ENCODE results near the gene TSHZ2. TPM values are rescaled to one million over a fixed set of nuclear protein-coding genes. Genes with fewer than 3 reads are reported as not detected.

The TSHZ2 gene
- total RNA-seq, 1 experiment from 2014 or later = 0.07 TPM

GRCh38 chr20:53287357-53288042 is 315.3 kb downstream of the TSHZ2 start (continued):
- TF ChIP-seq YY1 (IDR thresholded peaks at IDR 0.05; ENCODE audit: extremely low read depth, insufficient replicate concordance, low read depth, low read length) = no peak

GRCh38 chr20:53291548-53291947 is 319.4 kb downstream of the TSHZ2 start:
- no peak overlapping the region for H3K9ac ChIP-seq (ENCODE audit: low read length)
- H3K4me1 ChIP-seq (ENCODE audit: control insufficient read depth in 1 of 2, insufficient read depth in 2 of 2, low read length in 2 of 2) = no peaks in the 10 kb centered on the region
- no peaks in the 10 kb centered on the region for H3K9me3 ChIP-seq (ENCODE audit: control insufficient read depth in 1 of 2, insufficient read depth in 1 of 2, low read depth in 1 of 2, low read length in 2 of 2)
- intact Hi-C loops (cut with micrococcal nuclease) = no loop called here
- CTCF ChIA-PET = interaction anchor here (1.2 kb wide), 1 partner anchor 12 kb away, joined by 3 read pairs; no protein-coding TSS in a partner anchor
- H2AFZ ChIP-seq (ENCODE audit: low read depth, low read length, poor library complexity, severe bottlenecking) = no peak overlapping the region
- TF ChIP-seq RAD21 (IDR thresholded peaks at IDR 0.05; ENCODE audit: low read depth) (peak; percentile 22; the same call in 1 of the 2 replicates), CTCF (IDR thresholded peaks at IDR 0.05 in 2 of 3, conservative IDR thresholded peaks at IDR 0.05 in 1 of 3; ENCODE audit: borderline replicate concordance in 1 of 3, insufficient read depth in 1 of 3, low read depth in 2 of 3, low read length in 2 of 3) (peak in 2 of 3 experiments; percentile 66 to 71; a peak in 4 of 6 replicates), EZH2 (IDR thresholded peaks at IDR 0.05) (no peak), FOSL1 (IDR thresholded peaks at IDR 0.05; ENCODE audit: low read depth) (no peak), ZFX (IDR thresholded peaks at IDR 0.05) (no peak)
- POLR2A ChIA-PET = no interaction called here
- H3K9me2 ChIP-seq (ENCODE audit: insufficient read depth) = no peaks in the 10 kb centered on the region
- no peaks in the 10 kb centered on the region for H3K79me2 ChIP-seq (ENCODE audit: insufficient read depth, low read length)
- H3K27me3 ChIP-seq (ENCODE audit: insufficient read depth, low read length) = peaks cover 36% of the 10 kb centered on the region
- H4K20me1 ChIP-seq (ENCODE audit: insufficient read depth) = no peaks in the 10 kb centered on the region
- RAD21 ChIA-PET (ENCODE audit: low non-redundant PET in 1 of 2, low total read pairs in 2 of 2, uncharacterized antibody in 2 of 2, unreplicated experiment in 2 of 2) = no interaction called here
- H3K27ac ChIP-seq (ENCODE audit: low read depth, low read length) = no peak overlapping the region
- ATAC-seq = peak; percentile 69
- no peak overlapping the region for H3K4me3 ChIP-seq (replicated peaks in 1 of 2; ENCODE audit: low read depth in 1 of 2, low read length in 2 of 2)
- H3K4me2 ChIP-seq (ENCODE audit: low read length) = no peak overlapping the region
- DNase-seq (ENCODE audit: low read depth, low spot score) = peak; percentile 7
- BruUV-seq (replicated peaks) = no TSS peak
- H3K36me3 ChIP-seq (ENCODE audit: control insufficient read depth in 1 of 2, insufficient read depth in 2 of 2, low read length in 2 of 2) = no peaks in the 10 kb centered on the region

Data from HCT116 (cell line).